ENCODE data around the gene SLC38A4.

DNA sequence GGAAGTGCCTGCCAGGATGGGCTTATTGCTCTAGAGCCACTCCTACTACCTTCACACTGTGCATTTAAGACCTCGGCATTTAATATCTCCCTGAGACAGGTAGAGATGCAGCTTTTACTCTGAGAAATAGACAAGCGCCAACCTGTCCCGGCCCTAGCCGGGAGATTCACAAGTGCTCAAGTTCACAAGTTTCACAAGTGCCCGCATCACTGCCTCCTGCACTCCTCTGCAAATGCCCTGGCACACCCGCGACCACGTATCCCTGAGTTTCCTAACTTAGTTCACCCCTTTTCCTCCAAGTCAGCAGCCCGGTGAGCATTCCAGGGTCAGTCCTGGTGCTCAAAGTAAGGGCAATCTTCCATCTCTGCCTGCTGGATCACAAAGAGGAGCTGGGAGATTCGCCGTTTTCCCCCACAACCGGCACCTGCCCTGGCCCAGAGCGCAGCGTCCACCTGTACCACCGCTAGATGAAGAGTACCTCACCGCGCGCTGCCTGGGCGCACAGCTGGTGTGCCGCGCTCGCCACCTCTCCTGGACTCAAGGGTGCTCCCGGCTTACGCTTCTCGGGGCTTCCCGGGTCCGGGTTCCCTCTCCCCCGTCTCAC lies 5.0 kb upstream of the SLC38A4 start:
- TF ChIP-seq, protein P1, sequence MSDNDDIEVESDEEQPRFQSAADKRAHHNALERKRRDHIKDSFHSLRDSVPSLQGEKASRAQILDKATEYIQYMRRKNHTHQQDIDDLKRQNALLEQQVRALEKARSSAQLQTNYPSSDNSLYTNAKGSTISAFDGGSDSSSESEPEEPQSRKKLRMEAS (IDR thresholded peaks at IDR 0.05) = no peak
- TF ChIP-seq CEBPB (IDR thresholded peaks at IDR 0.05) = no peak
- TF ChIP-seq, protein P2, sequence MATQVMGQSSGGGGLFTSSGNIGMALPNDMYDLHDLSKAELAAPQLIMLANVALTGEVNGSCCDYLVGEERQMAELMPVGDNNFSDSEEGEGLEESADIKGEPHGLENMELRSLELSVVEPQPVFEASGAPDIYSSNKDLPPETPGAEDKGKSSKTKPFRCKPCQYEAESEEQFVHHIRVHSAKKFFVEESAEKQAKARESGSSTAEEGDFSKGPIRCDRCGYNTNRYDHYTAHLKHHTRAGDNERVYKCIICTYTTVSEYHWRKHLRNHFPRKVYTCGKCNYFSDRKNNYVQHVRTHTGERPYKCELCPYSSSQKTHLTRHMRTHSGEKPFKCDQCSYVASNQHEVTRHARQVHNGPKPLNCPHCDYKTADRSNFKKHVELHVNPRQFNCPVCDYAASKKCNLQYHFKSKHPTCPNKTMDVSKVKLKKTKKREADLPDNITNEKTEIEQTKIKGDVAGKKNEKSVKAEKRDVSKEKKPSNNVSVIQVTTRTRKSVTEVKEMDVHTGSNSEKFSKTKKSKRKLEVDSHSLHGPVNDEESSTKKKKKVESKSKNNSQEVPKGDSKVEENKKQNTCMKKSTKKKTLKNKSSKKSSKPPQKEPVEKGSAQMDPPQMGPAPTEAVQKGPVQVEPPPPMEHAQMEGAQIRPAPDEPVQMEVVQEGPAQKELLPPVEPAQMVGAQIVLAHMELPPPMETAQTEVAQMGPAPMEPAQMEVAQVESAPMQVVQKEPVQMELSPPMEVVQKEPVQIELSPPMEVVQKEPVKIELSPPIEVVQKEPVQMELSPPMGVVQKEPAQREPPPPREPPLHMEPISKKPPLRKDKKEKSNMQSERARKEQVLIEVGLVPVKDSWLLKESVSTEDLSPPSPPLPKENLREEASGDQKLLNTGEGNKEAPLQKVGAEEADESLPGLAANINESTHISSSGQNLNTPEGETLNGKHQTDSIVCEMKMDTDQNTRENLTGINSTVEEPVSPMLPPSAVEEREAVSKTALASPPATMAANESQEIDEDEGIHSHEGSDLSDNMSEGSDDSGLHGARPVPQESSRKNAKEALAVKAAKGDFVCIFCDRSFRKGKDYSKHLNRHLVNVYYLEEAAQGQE (IDR thresholded peaks at IDR 0.05; ENCODE audit: low read depth) = no peak
- TF ChIP-seq YY1 (IDR thresholded peaks at IDR 0.05; ENCODE audit: low read depth) = no peak
- TF ChIP-seq CREB1 (IDR thresholded peaks at IDR 0.05; ENCODE audit: low read depth) = no peak
- no peak for TF ChIP-seq EP300 (IDR thresholded peaks at IDR 0.05; ENCODE audit: borderline replicate concordance)
- TF ChIP-seq RAD21 (IDR thresholded peaks at IDR 0.05; ENCODE audit: low read depth) = no peak
- TF ChIP-seq TAF1 (IDR thresholded peaks at IDR 0.05; ENCODE audit: low read depth) = no peak
- TF ChIP-seq EGR1 (IDR thresholded peaks at IDR 0.05) = no peak
- TF ChIP-seq TEAD4 (IDR thresholded peaks at IDR 0.05) = no peak
- TF ChIP-seq NFIC (IDR thresholded peaks at IDR 0.05) = no peak

All from Ishikawa (cell line).